Measurements from ENCODE around the gene FANCC.
A peak's percentile ranks its signal among the peaks of the same experiment; 100 is the strongest.

Gene FANCC

GRCh38 chr9:95081998-95082397 is 235.5 kb downstream of the FANCC start:
- no peak for DNase-seq

- no peak for DNase-seq
Measured at GRCh38 chr9:95080961-95081647, 236.4 kb downstream of the FANCC start.

GRCh38 chr9:95079461-95079860 is 238.0 kb downstream of the FANCC start:
- no peak for DNase-seq

GRCh38 chr9:95078939-95079338 is 238.6 kb downstream of the FANCC start:
- no peak for DNase-seq

- no peak for DNase-seq
Measured at GRCh38 chr9:95078511-95078910, 239.0 kb downstream of the FANCC start.

GRCh38 chr9:95077766-95078370 is 239.6 kb downstream of the FANCC start:
- DNase-seq = no peak

- DNase-seq = no peak
Measured at GRCh38 chr9:95077053-95077765, 240.3 kb downstream of the FANCC start.

GRCh38 chr9:95076696-95077052 is 240.8 kb downstream of the FANCC start:
- no peak for DNase-seq

- no peak for DNase-seq
Measured at GRCh38 chr9:95075700-95076099, 241.8 kb downstream of the FANCC start.

GRCh38 chr9:95074632-95075031 is 242.9 kb downstream of the FANCC start:
- DNase-seq = peak; percentile 87

- no peak for DNase-seq
Measured at GRCh38 chr9:95073918-95074317, 243.6 kb downstream of the FANCC start.

GRCh38 chr9:95073042-95073607 is 244.4 kb downstream of the FANCC start:
- DNase-seq = no peak

GRCh38 chr9:95071925-95072324 is 245.6 kb downstream of the FANCC start:
- DNase-seq = no peak

- DNase-seq = no peak
Measured at GRCh38 chr9:95071450-95071849, 246.1 kb downstream of the FANCC start.

GRCh38 chr9:95070549-95071021 is 246.9 kb downstream of the FANCC start:
- no peak for DNase-seq

- no peak for DNase-seq
Measured at GRCh38 chr9:95067897-95068296, 249.6 kb downstream of the FANCC start.

GRCh38 chr9:95067057-95067456 is 250.5 kb downstream of the FANCC start:
- DNase-seq = no peak

- DNase-seq = no peak
Measured at GRCh38 chr9:95065224-95065623, 252.3 kb downstream of the FANCC start.

- no peak for DNase-seq
Measured at GRCh38 chr9:95063300-95063699, 254.2 kb downstream of the FANCC start.

GRCh38 chr9:95062596-95063065 is 254.9 kb downstream of the FANCC start:
- no peak for DNase-seq

- no peak for DNase-seq
Measured at GRCh38 chr9:95061916-95062595, 255.5 kb downstream of the FANCC start.

- no peak for DNase-seq
Measured at GRCh38 chr9:95060916-95061315, 256.6 kb downstream of the FANCC start.

GRCh38 chr9:95060234-95060633 is 257.3 kb downstream of the FANCC start:
- no peak for DNase-seq

Data from NCI-H2029 (cell line).